Eye (tissue), 1 donor: Measurements from ENCODE around the gene MRPL9.
"Not testable (repeated sequence)": the region's sequence is repeated elsewhere in the genome, so short reads cannot be mapped to it uniquely, and the experiment has no call there.

Experiments
- DNase-seq: peaks from one replicate; pipeline ENCODE4 v3.0.0-alpha.2; 2015

MRPL9 gene

DNA sequence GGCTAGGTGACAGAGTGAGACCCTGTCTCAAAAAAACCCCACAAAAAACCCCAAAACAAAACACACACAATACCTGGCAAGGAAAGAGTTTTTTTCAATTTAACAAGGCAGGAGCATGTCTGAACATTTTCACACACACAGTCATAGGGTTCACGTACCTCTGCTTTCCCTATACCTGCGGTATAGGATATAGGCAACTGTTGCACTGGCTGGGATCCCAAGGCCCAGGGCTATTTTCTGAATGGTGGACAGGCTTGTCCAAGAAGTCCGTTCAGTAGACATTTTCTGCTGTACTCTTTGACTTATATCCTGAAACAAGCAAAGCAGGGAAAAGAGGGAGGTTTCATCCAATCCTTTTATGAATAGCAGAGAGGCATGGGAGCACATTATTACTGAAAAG, 19.4 kb upstream of the MRPL9 start:
- no peak for DNase-seq

DNA sequence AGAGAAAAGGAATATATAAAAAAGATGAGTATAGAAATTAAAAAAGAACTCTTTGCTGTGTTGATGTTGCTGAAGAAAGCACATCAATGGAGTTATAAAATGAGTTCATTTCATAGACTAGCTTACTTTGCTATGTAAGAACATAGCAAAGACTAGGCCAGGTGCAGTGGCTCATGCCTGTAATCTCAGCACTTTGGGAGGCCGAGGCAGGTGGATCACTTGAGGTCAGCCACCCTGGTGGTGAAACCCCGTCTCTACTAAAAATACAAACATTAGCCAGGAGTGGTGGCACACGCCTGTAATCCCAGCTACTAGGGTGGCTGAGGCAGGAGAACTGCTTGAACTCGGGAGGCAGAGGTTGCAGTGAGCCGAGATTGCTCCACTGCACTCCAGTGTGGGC, 18.7 kb upstream of the MRPL9 start:
- DNase-seq = not testable (repeated sequence)

DNA sequence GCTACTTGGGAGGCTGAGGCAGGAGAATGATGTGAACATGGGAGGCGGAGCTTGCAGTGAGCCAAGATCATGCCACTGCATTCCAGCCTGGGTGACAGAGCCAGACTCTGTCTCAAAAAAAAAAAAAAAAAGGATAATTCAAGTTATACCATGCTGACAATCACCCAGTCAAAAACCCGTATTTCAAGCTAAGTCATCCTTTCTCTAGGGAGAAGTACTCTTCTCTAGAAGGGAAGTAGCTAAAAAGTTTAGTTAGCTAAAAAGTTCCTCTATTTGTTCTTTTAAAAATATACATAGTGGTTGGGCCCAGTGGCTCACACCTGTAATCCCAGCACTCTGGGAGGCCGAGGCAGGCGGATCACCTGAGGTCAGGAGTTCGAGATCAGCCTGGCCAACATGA, 17.4 kb upstream of the MRPL9 start:
- not testable (repeated sequence) for DNase-seq

DNA sequence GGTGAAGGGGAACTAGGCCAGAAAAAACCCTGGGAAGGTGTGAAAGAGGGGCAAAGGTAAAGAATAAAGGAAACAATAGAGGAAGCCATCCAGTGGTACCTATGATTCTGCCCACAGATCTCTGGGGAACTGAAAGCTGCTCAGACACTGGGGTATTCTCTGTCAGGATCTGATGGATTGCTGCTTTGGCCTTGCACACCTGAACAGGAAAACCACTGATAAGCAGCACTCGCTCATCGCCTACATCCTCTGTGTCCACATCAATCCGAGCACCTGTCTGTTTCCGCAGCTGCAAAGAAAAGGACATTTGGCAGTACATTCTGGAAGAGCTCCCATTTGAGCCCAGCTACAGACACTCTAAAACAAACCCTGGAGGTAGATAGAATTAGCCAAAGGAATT, 16.6 kb upstream of the MRPL9 start:
- no peak for DNase-seq

DNA sequence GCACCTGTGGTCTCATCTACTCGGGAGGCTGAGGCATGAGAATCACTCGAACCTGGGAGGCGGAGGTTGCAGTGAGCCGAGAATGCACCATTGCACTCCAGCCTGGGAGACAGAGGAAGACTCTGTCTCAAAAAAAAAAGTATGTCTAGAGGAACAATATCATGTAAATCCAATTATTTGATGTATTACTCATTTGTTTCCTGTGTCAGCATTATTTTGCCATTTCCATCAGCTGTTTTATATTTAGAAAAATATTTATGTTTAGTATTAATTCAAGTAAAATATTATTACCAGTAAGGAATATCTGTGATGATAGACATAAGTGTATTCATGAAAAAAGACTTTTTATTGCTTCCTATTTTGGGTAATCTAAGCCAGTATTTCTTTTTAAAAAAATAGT, 14.0 kb upstream of the MRPL9 start:
- no peak for DNase-seq

DNA sequence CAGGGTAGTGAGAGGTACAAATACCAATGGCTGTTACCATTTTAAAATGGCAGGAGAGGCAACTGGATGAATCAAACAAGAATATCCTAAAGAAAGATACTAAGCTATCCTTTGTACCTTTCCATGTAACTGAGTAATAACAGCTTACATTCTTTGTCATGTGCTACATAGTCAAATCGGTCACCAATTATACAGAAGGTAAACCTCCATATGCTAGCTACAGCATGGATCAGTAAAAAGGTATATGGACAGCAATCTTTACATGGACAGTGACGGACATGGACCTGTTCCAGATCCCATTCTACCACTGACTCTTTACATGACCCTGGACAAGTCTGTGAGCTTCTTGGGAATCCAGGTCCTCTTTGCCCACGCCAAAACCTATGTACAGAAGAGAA, 13.4 kb upstream of the MRPL9 start:
- DNase-seq = no peak

DNA sequence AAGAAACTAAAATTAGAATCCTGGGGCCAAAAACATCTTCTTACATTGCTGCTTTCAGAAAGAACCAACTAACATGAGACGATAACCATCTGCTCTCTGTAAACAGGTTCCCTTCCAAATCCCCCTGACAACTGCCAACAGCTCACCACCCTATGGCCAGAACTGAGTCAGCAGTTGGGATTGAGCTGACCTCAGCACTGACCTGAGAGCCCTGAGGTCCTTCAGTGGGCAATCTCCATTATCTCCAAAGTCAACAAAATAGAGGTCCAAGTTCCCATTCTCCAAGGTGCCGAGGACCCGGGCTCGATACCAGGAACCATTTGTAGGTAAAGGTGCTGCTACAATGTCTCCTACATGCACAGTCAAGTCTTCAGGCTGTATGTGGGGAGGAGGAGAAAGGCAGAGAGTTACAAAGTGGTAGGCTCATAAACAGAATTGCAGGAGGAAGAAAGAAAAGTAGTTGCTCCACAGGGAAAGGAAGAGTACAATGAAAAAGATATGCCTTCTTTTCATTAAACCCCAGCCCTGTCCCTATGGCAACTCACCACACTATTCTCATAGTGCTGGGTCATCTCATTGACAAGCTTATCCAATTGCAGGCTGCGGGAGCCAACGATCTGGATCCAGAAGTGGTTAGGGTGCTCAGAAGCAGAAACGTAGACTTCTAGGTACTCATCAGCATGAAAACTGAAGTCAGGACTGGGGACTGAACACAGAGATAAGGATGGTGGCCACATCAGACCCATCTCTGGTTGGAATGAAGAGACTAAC, 12.8 kb upstream of the MRPL9 start:
- DNase-seq = no peak

DNA sequence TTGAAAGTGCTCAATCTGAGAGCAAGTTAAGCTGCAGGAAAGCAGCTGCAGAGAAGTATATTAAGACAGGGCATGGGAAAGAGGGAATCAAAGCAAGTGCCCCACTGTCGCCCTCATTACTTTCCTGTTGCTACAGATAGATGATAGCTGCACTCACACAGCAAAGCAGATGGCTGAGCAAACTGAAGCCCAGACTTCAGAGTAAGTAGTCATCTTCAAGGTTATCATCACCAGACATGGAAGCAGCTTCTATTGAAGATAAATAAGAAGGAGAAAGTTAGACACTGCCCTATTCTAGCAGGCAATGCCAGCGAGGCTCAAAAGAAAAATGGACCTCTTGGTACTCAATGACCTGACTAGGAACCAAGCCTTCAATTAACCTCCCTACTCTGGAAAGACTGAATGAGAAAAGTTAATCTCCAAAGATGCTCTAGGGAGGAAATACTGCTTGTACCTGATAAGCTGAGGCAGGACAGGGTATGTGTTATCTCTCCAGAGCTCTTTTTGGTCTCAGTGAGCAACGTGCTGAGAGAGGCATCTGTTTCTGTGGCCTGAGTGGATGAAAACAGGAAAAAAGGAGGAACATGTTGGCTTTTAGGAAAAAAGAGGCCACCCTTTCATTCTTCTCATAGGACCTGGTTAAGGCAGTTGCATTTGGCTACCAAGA, 11.1 kb upstream of the MRPL9 start:
- no peak for DNase-seq

DNA sequence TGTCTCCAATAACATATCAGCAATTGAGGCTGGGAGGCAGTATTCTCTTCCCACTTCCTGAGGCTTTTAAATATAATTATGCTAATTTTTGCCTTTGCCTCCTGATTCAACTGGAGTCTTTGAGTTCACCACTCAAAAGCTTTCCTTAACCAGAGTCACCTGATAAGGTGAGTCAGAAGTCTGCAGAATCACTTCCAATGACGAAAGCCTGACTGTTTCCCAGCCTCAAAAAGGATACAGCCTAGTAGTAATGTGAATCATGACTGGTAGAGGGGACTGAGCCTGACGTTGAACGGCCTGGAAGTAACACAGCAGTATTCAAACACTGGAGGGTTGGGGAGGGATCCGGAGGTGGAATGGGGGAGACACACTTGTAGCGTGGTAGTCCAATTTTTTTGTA, 10.4 kb upstream of the MRPL9 start:
- no peak for DNase-seq

DNA sequence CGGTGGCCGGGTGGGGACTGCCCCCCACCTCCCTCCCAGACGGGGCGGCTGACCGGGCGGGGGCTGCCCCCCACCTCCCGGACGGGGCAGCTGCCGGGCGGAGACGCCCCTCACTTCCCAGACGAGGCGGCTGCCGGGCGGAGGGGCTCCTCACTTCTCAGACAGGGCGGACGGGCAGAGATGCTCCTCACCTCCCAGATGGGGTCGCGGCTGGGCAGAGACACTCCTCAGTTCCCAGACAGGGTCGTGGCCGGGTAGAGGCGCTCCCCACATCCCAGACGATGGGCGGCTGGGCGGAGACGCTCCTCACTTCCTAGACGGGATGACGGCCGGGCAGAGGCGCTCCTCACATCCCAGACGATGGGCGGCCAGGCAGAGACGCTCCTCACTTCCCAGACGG, 6.0 kb upstream of the MRPL9 start:
- not testable (repeated sequence) for DNase-seq

DNA sequence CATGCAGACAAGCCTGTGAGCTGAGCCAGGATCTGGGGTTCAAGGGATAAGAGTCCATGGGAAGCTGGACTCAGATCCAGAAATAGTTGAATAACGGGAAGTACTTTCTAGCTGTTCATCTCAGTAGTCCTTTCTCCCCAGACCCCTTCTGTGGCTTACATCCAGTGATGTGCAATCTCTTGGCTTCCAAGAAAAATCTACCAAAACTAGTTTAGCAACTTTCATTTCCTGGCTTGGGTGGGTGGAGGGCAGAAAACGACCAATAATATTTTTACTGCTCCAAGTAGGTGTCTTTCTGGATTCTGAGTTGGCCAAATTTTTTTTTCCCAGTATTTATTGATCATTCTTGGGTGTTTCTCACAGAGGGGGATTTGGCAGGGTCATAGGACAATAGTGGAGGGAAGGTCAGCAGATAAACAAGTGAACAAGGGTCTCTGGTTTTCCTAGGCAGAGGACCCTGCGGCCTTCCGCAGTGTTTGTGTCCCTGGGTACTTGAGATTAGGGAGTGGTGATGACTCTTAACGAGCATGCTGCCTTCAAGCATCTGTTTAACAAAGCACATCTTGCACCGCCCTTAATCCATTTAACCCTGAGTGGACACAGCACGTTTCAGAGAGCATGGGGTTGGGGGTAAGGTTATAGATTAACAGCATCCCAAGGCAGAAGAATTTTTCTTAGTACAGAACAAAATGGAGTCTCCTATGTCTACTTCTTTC, 5.2 kb upstream of the MRPL9 start:
- DNase-seq = not testable (repeated sequence)

DNA sequence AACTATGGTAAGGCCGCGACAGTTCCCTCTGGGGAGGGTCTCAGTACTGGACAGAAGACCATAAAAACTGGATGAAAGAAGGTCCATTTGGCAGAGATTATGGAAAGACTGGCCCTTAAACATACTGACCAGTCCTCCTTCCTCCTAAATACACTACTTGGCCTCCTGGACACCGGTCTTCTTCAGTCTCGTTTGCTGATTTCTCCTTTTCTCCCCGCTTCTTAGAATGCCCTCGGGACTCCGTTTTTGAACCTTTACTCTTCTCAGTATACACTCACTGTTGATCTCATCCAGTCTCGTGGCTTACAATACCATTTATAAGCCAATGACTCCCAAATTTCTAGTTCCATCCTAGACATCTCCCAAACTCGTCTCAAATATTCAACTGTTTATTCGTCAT, 694 bp upstream of the MRPL9 start:
- no peak for DNase-seq

DNA sequence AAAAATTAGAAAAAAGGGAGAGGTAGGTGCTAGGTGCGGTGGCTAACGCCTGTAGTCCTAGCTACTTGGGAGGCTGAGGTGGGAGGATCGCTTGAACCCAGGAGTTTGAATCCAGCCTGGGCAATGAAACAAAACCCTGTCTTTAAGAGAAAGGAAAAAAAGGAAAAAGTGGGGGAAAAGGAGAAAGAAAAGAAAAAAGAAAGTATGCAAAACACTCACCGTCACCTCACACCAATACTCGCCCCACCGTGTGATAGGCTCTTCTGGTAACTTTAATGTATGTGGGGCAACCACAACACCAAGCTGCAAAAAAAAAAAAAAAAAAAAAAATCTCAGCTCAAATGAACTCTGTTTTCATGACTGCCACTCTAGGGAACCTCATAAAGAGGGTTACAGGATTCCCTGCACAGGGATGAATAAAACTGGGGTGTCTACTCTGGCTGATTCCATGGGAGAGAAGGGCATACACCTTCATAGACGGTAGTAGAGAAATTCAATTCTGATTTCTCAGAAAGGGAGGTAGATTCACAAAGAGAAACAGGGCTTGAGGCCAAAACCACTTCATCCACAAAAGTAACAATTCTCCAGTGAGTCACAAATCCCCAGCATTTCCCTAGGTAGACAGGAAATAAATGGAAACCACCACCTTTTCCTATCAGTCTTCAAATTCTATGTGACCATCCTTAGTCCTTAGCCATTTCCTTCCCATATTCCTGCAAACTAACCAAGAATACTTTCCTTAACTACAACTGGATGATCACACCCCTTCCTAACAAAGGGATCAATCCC, 2.5 kb downstream of the MRPL9 start:
- DNase-seq = no peak

DNA sequence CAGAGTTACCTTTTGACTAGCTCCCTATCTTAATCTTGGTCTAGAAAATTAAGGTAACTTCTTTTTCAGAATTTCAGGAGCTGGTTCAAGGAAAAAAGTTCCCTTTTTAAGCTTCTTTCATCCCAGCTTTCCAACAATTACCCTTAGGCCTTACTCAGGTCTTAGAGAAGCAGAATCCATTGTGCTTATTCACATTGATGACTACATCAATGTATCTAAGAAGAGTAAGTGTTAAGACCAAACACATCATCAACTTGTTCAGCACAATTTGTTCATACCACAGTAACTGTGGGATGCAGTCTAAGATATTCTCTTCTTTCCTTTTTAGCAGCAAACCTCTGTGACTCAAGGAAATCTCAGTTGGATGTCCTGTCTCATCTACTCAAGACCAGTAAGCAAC, 4.1 kb downstream of the MRPL9 start:
- no peak for DNase-seq

DNA sequence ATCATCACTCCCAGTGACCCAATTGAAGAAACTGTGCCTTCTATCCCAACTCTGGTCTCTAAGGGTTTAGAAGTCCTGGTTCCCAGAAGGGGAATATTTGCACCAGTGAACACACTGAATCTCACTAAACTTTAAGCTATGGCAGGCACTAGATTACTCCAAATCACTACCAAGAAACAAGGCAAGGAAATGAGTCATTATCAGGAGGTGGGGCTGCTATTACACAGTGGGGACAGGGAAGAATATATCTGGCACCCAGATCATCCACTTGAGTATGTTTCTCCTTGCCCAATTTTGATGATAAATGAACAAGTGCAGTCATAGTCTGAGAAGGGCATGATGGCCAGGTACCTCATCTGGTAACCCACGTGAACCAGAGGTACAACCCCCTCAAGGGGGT, 7.0 kb downstream of the MRPL9 start:
- DNase-seq = no peak

DNA sequence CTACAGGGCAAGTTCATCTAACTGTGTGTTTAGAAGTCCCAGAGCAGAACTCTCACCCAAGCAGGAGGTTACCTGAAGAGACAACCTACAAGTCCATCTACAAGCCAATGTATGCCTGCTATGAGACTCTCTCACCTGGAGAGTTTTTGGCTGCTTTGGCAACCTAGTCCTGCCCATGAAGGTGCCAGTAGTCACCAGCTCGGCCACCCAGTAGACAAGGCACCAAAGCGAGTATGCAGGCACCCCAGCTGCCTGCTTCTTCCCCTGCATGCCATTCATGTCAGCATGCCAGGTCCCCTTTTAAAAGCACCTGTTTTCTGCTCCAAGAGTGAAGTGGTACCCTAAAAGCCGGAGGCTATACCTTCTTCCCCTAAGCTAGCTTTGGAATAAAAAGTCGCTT, 21.8 kb downstream of the MRPL9 start:
- DNase-seq = no peak

DNA sequence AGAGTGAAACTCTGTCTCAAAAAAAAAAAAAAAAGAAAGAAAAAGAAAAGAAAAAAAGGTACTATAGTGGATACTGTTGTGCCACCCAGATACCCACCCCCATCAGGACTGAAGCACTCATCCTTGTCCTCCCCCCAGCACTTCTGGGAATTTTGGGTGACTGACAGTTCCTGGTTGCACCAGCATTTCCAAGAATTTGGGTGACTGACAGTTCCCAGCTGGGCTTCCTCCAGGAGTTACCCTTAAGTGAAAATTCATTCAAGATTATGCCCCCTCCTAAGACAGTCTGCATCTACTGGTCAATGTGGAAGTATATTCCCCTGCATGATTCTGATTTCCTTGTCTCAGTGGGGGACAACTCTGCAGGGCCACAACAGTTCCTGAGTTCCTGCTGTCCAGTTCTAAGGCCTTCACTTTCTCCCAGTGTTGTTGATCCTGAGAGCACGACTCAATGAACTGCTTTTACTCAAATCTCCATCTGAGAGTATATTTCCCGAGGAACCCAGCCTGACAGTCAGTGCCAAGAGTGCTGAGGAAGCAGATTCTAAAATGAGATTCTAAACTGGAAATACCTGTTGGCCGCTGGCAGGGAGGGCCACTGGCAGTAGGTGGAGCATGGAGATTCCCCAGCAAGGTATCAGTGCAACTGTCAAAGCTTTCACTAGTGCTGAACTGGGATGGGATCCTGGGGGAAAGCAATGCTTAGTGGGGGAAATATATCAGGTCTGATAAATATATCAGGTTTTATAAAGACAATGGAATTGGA, 23.5 kb downstream of the MRPL9 start:
- peak; percentile 37 for DNase-seq

DNA sequence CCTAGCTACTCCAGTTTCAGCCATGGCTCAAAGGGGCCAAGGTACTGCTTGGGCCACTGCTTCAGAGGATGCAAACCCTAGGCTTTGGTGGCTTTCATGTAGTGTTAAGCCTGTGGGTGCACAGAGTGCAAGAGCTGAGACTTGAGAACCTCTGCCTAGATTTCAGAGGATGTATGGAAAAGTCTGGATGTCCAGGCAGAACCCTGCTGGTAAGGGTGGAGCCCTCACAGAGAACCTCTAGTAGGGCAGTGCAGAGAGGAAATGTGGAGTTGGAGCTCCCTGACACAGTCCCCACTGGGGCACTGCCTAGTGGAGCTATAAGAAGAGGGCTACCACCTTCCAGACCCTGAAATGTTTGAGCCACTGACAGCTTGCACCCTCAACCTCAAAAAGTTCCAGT, 25.8 kb downstream of the MRPL9 start:
- no peak for DNase-seq

DNA sequence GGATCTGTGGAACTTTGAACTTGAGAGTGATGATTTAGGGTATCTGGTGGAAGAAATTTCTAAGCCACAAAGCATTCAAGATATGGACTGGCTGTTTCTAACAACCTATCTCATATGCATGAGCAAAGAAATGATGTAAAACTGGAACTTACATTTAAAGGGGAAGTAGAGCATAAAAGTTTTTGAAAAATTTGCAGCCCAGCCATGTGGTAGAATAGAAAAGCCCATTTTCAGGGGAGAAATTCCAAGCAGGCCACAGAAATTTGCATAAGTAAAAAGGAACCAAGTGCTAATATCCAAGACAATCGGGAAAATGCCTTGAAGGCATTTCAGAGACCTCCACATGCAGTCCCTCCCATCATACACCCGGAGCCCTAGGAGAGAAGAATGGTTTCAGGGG, 26.3 kb downstream of the MRPL9 start:
- no peak for DNase-seq

DNA sequence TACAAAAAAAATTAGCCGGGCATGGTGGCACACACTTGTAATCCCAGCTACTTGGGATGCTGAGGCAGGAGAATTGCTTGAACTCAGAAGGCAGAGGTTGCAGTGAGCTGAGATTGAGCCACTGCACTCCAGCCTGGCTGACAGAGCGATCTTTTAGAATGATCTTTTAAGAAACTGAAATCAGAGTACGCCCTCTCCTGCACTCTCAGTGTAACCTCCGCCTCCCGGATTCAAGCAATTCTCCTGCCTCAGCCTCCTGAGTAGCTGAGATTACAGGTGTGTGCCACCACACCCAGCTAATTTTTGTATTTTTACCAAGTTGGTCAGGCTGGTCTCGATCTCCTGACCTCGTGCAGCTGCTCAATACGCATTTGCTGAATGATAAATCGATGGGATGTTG, 29.3 kb downstream of the MRPL9 start:
- DNase-seq = not testable (repeated sequence)

DNA sequence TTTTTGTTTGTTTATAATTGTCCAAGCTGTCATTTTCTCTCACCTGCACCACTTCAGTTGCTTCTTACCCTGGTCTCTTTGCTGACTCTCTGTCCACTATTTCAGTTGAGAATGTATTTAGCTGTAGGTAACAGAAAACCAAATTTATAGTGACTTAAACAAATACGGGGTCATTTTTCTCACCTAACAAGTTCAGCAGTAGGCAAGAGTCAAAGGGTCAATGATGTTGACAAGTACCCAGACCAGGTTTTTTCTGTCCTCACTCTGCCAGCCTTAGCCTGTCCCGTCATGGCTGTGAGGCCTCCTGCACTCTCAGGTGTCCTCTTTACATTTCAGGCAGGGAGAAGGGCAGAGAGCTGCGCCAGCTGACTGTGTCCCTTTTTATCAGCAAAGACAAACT, 30.2 kb downstream of the MRPL9 start:
- no peak for DNase-seq

DNA sequence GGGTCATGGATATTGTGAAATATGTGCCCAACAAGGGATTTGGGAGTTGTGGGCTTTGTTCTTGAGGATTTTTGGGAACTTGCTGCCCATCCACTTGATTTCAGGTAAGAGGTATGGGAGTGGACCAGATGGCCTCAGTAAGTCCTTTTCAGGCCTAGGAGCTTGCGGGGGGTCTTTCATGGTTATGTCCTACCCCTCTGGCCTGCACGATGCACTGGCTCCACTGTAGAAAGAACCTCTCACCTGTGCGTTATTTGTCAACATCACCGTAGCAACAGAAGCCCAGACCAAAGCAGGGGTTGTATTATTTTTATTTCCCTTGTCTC, 33.4 kb downstream of the MRPL9 start:
- no peak for DNase-seq
